WERI-Rb-1 (cell line): ENCODE data around the gene PRLH.

Experiments used
- DNase-seq: peaks from one replicate; pipeline ENCODE4 v3.0.0-alpha.2; 2020
- H3K27ac ChIP-seq: fragments of 250-450 bp; sonication (Bioruptor Pico); 2 replicates; pipeline ENCODE4 v1.5.1; 2020; ENCODE audit warnings: mild to moderate bottlenecking, moderate library complexity
- H3K27me3 ChIP-seq: fragments of 250-450 bp; sonication (Bioruptor Pico); 2 replicates; pipeline ENCODE4 v1.5.1; 2021; ENCODE audit warnings: mild to moderate bottlenecking, low read depth, moderate library complexity; ENCODE audit not compliant: insufficient read depth, severe bottlenecking
- H3K36me3 ChIP-seq: fragments of 250-450 bp; sonication (Bioruptor Pico); 2 replicates; pipeline ENCODE4 v1.5.1; 2020; ENCODE audit warnings: mild to moderate bottlenecking, moderate library complexity
- H3K4me3 ChIP-seq: 2 replicates; pipeline ENCODE4 v1.5.1; 2011; ENCODE audit warnings: low read depth, mild to moderate bottlenecking, control low read depth, low read length
- H3K9me3 ChIP-seq: fragments of 250-450 bp; sonication (Bioruptor Pico); 2 replicates; pipeline ENCODE4 v1.5.1; 2021; ENCODE audit warnings: mild to moderate bottlenecking, moderate library complexity; ENCODE audit not compliant: severe bottlenecking
- CTCF ChIP-seq: IDR thresholded peaks from 2 replicates; pipeline ENCODE4 v1.5.1; 2011; ENCODE audit warnings: low read depth, mild to moderate bottlenecking, control low read depth, inconsistent platforms, low read length

PRLH gene

GRCh38 chr2:237536083-237536415 lies 30.3 kb upstream of the PRLH start:
- H3K9me3 ChIP-seq, result no peaks in the 10 kb centered on the region
- H3K36me3 ChIP-seq, result no peaks in the 10 kb centered on the region
- H3K4me3 ChIP-seq, result no peak overlapping the region
- no peak for TF ChIP-seq CTCF
- no peak overlapping the region for H3K27ac ChIP-seq
- no peak for DNase-seq
- H3K27me3 ChIP-seq, result peaks cover 90% of the 10 kb centered on the region

GRCh38 chr2:237536617-237537016 lies 29.8 kb upstream of the PRLH start:
- no peak for DNase-seq
- no peak for TF ChIP-seq CTCF
- no peaks in the 10 kb centered on the region for H3K9me3 ChIP-seq
- no peak overlapping the region for H3K4me3 ChIP-seq
- H3K27ac ChIP-seq, result no peak overlapping the region
- no peaks in the 10 kb centered on the region for H3K36me3 ChIP-seq
- peaks cover 90% of the 10 kb centered on the region for H3K27me3 ChIP-seq

GRCh38 chr2:237538001-237538720 lies 28.2 kb upstream of the PRLH start:
- Histone ChIP-seq H3K27ac (no peak overlapping the region), H3K27me3 (peaks cover 76% of the 10 kb centered on the region), H3K4me3 (no peak overlapping the region), H3K36me3 (no peaks in the 10 kb centered on the region), H3K9me3 (no peaks in the 10 kb centered on the region)
- TF ChIP-seq CTCF, result no peak
- no peak for DNase-seq

- no peak for TF ChIP-seq CTCF
- H3K27me3 ChIP-seq, result peaks cover 70% of the 10 kb centered on the region
Measured at GRCh38 chr2:237538901-237539300, 27.5 kb upstream of the PRLH start.

GRCh38 chr2:237539681-237540080 lies 26.7 kb upstream of the PRLH start:
- Histone ChIP-seq H3K4me3 (no peak overlapping the region), H3K27me3 (peaks cover 64% of the 10 kb centered on the region), H3K36me3 (no peaks in the 10 kb centered on the region), H3K9me3 (no peaks in the 10 kb centered on the region), H3K27ac (no peak overlapping the region)
- TF ChIP-seq CTCF, result no peak
- no peak for DNase-seq

More at GRCh38 chr2:237538901-237539300, 27.5 kb upstream of the PRLH start:
- Histone ChIP-seq H3K27ac (no peak overlapping the region), H3K9me3 (no peaks in the 10 kb centered on the region), H3K36me3 (no peaks in the 10 kb centered on the region), H3K4me3 (no peak overlapping the region)
- DNase-seq, result no peak

- peaks cover 58% of the 10 kb centered on the region for H3K27me3 ChIP-seq
- no peak overlapping the region for H3K4me3 ChIP-seq
- no peak for TF ChIP-seq CTCF
- no peaks in the 10 kb centered on the region for H3K36me3 ChIP-seq
- no peak overlapping the region for H3K27ac ChIP-seq
- no peaks in the 10 kb centered on the region for H3K9me3 ChIP-seq
- DNase-seq, result no peak
Measured at GRCh38 chr2:237540223-237540775, 26.1 kb upstream of the PRLH start.
